Measurements from ENCODE around the gene SLC16A4.

GRCh38 chr1:110424699-110425611, 34.1 kb upstream of the SLC16A4 start:
- no peak for TF ChIP-seq CTCF (IDR thresholded peaks at IDR 0.05)
- TF ChIP-seq FOXJ3 (CRISPR knock-in tag; IDR thresholded peaks at IDR 0.05): no peak
- TF ChIP-seq GATA2 (CRISPR knock-in tag; IDR thresholded peaks at IDR 0.05): no peak
- no peak for TF ChIP-seq CHD2 (IDR thresholded peaks at IDR 0.05; ENCODE audit: low read length, partially characterized antibody)
- no peak for TF ChIP-seq SIN3A (IDR thresholded peaks at IDR 0.05; ENCODE audit: borderline replicate concordance, low read depth, low read length)

Measured in SK-N-SH (cell line).